CD4-positive, alpha-beta memory T cell (primary cell): Measurements from ENCODE around the gene GMPPA. TPM values are rescaled to one million over a fixed set of nuclear protein-coding genes. Genes with fewer than 3 reads are reported as not detected.
A peak's percentile ranks its signal among the peaks of the same experiment; 100 is the strongest.

ENCODE experiments used
- CTCF ChIA-PET: fragments of 350-600 bp; sonication (Branson Sonifier 250); formaldehyde crosslinking; loops from one replicate; lab custom pipeline; 2021; ENCODE audit warnings: inconsistent platforms; ENCODE audit not compliant: partially characterized antibody; lab: Charles Lee
- POLR2A ChIA-PET: fragments of 350-600 bp; sonication (Branson Sonifier 250); formaldehyde crosslinking; loops from one replicate; lab custom pipeline; 2021; ENCODE audit not compliant: partially characterized antibody; lab: Charles Lee
- DNase-seq, 5 donors: peaks; one replicate each; pipeline versions ENCODE4 v3.0.0 to v3.0.0-alpha.2; 2020 to 2022; ENCODE audit warnings: mixed read lengths in 1 of 5
- H3K27ac ChIP-seq: one replicate; pipeline ENCODE4 v1.7.0; 2013; ENCODE audit warnings: low read depth, low read length
- H3K27me3 ChIP-seq: 2 replicates; pipeline ENCODE4 v1.7.0; 2013; ENCODE audit warnings: mild to moderate bottlenecking, low read length, moderate library complexity; ENCODE audit not compliant: insufficient read depth
- H3K36me3 ChIP-seq: 2 replicates; pipeline ENCODE4 v1.7.0; 2013; ENCODE audit warnings: mild to moderate bottlenecking, low read length, moderate library complexity; ENCODE audit not compliant: insufficient read depth
- H3K4me1 ChIP-seq: 2 replicates; pipeline ENCODE4 v1.7.0; 2013; ENCODE audit warnings: mild to moderate bottlenecking, low read length, moderate library complexity; ENCODE audit not compliant: insufficient read depth
- H3K4me3 ChIP-seq, 2 donors: one replicate each; pipeline ENCODE4 v1.7.0; 2013; ENCODE audit warnings: low read length in 2 of 2, mild to moderate bottlenecking in 1 of 2
- H3K9me3 ChIP-seq, 2 donors: one replicate each; pipeline ENCODE4 v1.7.0; 2013; ENCODE audit warnings: low read length in 2 of 2, control low read depth in 1 of 2; ENCODE audit not compliant: control insufficient read depth in 1 of 2
- H3K27ac Mint-ChIP-seq, 7 donors: one replicate each; pipeline ENCODE4 v1.8.0; 2020 to 2021; ENCODE audit warnings: mixed read lengths in 7 of 7, mild to moderate bottlenecking in 6 of 7, inconsistent platforms in 3 of 7, moderate library complexity in 3 of 7
- H3K27me3 Mint-ChIP-seq, 2 donors: one replicate each; pipeline ENCODE4 v1.8.0; 2020 to 2021; ENCODE audit warnings: mixed read lengths in 2 of 2
- H3K36me3 Mint-ChIP-seq, 2 donors: one replicate each; pipeline ENCODE4 v1.8.0; 2020 to 2021; ENCODE audit warnings: mixed read lengths in 2 of 2, inconsistent platforms in 1 of 2, mild to moderate bottlenecking in 1 of 2
- H3K4me1 Mint-ChIP-seq, 4 donors: one replicate each; pipeline ENCODE4 v1.8.0; 2020 to 2021; ENCODE audit warnings: mixed read lengths in 4 of 4, mild to moderate bottlenecking in 1 of 4
- H3K4me3 Mint-ChIP-seq, 8 donors: one replicate each; pipeline ENCODE4 v1.8.0; 2020 to 2021; ENCODE audit warnings: mixed read lengths in 8 of 8, mild to moderate bottlenecking in 7 of 8, moderate library complexity in 6 of 8, inconsistent platforms in 3 of 8
- H3K9me3 Mint-ChIP-seq, 8 donors: one replicate each; pipeline ENCODE4 v1.8.0; 2020 to 2021; ENCODE audit warnings: mixed read lengths in 8 of 8, mild to moderate bottlenecking in 5 of 8, inconsistent platforms in 3 of 8, moderate library complexity in 1 of 8
- intact Hi-C: fragments of 100-400 bp; cut with micrococcal nuclease; formaldehyde crosslinking; loops from one replicate; pipeline ENCODE4 v1.15.1; 2023
- polyA plus RNA-seq, 2 donors: library from polyadenylated mRNA; unstranded; fragments of 300-500 nt; fragmentation: Illumina TruSeq; gene quantifications; one replicate each; pipeline ENCODE4 v1.2.3, GENCODE V29; 2021
- total RNA-seq, 2 experiments: library from RNA; stranded (reverse); gene quantifications; one replicate each; pipeline ENCODE4 v1.2.3, GENCODE V29; 2021

The GMPPA gene
- total and polyA plus RNA-seq, 4 experiments from 2014 or later, result 30.4 to 48.3 (median 38.1) TPM

DNA sequence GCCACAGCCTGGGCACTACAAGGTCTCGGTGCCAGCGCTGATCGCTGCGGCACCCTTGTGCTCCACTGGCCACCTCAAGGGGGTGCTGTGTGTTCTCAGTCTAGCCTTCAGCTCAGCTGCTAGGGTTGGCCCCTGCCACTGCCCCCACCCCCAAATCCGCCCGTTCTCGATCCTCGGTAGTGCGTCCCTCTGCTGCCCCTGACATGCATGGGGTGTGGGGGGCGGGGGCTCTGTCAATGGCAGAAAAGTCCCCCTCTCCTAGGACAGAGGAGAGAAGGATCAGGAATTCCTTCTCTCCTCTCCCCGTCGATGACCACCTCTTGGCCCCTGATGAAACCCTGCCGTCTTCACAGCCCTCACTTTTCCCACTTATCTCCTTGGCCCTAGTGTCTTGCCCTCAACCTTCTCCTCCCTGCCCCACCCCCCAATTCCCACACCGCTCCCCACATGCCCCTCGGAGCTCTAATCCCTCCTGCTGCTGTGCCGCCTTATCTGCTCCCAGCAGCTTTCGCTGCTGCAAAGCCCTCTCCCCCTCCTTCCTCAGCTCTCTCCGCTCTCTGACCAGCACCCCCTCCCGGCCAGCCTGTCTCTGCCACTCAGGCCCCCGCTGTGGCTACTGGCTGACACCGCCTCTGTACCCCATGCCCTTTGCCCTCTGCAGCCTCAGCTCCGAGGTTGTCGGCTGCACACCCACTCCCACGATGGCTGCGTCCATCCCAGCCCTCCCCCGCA is 11.3 kb downstream of the GMPPA start:
- Mint-ChIP-seq H3K36me3 (peaks cover 22 to 24% of the 10 kb centered on the region in 2 donors), H3K9me3 (no peaks in the 10 kb centered on the region), H3K27ac (peak overlapping the region in 1 of 7 donors; percentile 36), H3K27me3 (peaks cover 36 to 40% of the 10 kb centered on the region in 2 donors), H3K4me3 (peak overlapping the region in 7 of 8 donors; percentile 28 to 75 (median 53)), H3K4me1 (peaks cover 6 to 33% (median 20%) of the 10 kb centered on the region in 4 donors)
- H3K4me1 ChIP-seq, result peaks cover 25% of the 10 kb centered on the region
- H3K27me3 ChIP-seq, result peaks cover 10% of the 10 kb centered on the region
- DNase-seq, result peak; percentile 36 to 66 (median 40)
- no peaks in the 10 kb centered on the region for H3K9me3 ChIP-seq
- ChIA-PET CTCF (interaction anchor here (0.8 to 4.0 kb wide), 15 partner anchors 9 to 107 kb away, joined by 3 to 26 read pairs (median 5); partner anchors contain the start of gene GMPPA), POLR2A (interaction anchor here (0.6 to 1.0 kb wide), 3 partner anchors 7 to 123 kb away, joined by 3 to 4 read pairs (median 3); partner anchors contain the start of genes DNPEP and GMPPA)
- no peak overlapping the region for H3K4me3 ChIP-seq
- H3K36me3 ChIP-seq, result peaks cover under 1% of the 10 kb centered on the region
- no peak overlapping the region for H3K27ac ChIP-seq
- intact Hi-C loops, result loop anchor here (1.0 kb wide), 1 partner anchor 20 kb away; no protein-coding TSS in a partner anchor

DNA sequence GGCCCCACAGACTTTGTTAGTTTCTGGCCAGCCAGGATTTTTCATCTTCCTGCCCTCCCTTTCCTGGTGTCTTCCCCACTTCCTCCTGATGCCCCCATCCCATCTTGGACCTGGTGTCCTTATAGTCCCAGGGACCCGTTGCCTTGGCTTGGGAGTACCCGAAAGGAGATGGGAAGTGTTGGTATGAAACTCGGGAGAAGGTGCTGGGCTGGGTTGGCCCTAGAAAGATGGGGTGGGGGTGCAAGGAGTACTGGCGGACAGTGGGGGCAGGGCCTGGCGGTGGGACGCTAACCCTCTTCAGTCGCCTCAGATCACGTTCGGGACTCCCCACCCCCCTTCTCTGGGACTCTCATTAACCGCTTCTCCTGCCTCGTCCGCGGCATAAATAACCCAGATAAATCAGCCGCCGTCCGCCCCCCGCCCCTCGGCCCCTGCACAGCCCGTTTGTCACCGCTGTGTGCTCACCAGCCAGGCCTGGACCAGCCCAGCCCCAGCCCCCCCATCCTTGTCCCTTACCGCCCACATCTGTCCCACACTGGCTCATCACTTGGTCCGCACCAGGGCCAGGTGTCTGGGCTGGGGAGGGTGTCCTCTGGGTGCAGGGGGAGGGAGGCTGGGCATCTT is 11.9 kb downstream of the GMPPA start:
- Histone ChIP-seq H3K27me3 (peaks cover 10% of the 10 kb centered on the region), H3K36me3 (no peaks in the 10 kb centered on the region), H3K27ac (no peak overlapping the region), H3K9me3 (no peaks in the 10 kb centered on the region), H3K4me3 (no peak overlapping the region), H3K4me1 (peaks cover 25% of the 10 kb centered on the region)
- ChIA-PET CTCF (interaction anchor here (0.8 to 4.0 kb wide), 13 partner anchors 8 to 48 kb away, joined by 3 to 26 read pairs (median 5); partner anchors contain the start of gene GMPPA), POLR2A (interaction anchor here (1.0 kb wide), 1 partner anchor 123 kb away, joined by 3 read pairs; the partner anchor contains the start of gene DNPEP)
- peak overlapping the region in 1 of 7 donors; percentile 61 for H3K27ac Mint-ChIP-seq
- peaks cover 6 to 33% (median 20%) of the 10 kb centered on the region in 4 donors for H3K4me1 Mint-ChIP-seq
- peaks cover 16 to 17% of the 10 kb centered on the region in 2 donors for H3K36me3 Mint-ChIP-seq
- intact Hi-C loops, result loop anchor here (1.0 kb wide), 1 partner anchor 20 kb away; no protein-coding TSS in a partner anchor
- no peaks in the 10 kb centered on the region for H3K9me3 Mint-ChIP-seq
- no peak for DNase-seq
- peak overlapping the region in 7 of 8 donors; percentile 28 to 75 (median 52) for H3K4me3 Mint-ChIP-seq
- H3K27me3 Mint-ChIP-seq, result peaks cover 37 to 45% of the 10 kb centered on the region in 2 donors

DNA sequence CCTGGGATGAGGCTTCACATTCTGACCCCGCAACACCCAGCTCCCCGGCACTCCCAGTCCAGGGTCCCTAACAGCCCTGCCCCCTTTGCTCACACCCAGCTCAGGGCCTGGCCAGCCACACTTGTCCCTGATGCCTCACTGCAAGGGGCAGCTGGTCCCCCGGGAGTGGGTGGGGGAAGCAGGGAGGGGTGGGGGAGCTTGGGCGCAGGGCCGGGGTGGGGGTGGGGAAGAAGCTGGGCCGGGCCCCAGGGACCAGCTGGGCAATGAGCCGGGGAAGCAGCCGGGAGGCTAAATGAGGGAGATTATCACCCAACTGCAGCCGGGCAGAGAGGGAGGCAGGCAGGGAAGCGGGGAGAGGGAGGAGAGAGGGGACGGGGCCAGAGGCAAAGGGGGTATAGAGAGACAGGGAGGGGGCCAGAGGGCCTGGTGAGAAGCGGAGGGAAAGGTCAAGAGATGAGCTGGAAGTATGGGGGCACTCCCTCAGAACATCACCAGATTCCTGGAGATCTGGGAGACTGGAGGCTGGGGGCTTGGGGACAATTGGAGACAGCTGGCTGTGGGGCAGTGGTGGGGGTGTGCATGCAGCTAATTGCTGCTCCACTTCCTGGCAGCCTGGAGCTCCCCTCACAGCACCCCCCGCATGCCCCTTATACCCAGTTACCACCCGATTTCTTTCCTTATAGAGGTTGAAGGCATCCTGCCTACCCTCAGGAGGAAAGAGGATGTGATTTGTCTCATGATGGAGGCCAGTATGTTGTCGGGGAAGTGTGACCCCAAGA is 13.0 kb downstream of the GMPPA start:
- no peaks in the 10 kb centered on the region for H3K36me3 ChIP-seq
- H3K4me3 ChIP-seq, result no peak overlapping the region
- peaks cover 10% of the 10 kb centered on the region for H3K27me3 ChIP-seq
- CTCF ChIA-PET, result interaction anchor here (1.0 to 4.0 kb wide), 5 partner anchors 8 to 49 kb away, joined by 4 to 26 read pairs (median 6); partner anchors contain the start of gene GMPPA
- H3K36me3 Mint-ChIP-seq, result peaks cover 8 to 10% of the 10 kb centered on the region in 2 donors
- POLR2A ChIA-PET, result interaction anchor here (0.5 to 1.2 kb wide), 2 partner anchors 56 to 259 kb away, joined by 3 to 4 read pairs; partner anchors contain the start of gene TUBA4B
- H3K27ac ChIP-seq, result no peak overlapping the region
- H3K27me3 Mint-ChIP-seq, result peaks cover 48 to 56% of the 10 kb centered on the region in 2 donors
- peaks cover 9 to 33% (median 20%) of the 10 kb centered on the region in 4 donors for H3K4me1 Mint-ChIP-seq
- intact Hi-C loops, result no loop called here
- H3K4me3 Mint-ChIP-seq, result no peak overlapping the region
- no peak overlapping the region for H3K27ac Mint-ChIP-seq
- peaks cover 25% of the 10 kb centered on the region for H3K4me1 ChIP-seq
- H3K9me3 Mint-ChIP-seq, result no peaks in the 10 kb centered on the region
- DNase-seq, result no peak
- no peaks in the 10 kb centered on the region for H3K9me3 ChIP-seq

DNA sequence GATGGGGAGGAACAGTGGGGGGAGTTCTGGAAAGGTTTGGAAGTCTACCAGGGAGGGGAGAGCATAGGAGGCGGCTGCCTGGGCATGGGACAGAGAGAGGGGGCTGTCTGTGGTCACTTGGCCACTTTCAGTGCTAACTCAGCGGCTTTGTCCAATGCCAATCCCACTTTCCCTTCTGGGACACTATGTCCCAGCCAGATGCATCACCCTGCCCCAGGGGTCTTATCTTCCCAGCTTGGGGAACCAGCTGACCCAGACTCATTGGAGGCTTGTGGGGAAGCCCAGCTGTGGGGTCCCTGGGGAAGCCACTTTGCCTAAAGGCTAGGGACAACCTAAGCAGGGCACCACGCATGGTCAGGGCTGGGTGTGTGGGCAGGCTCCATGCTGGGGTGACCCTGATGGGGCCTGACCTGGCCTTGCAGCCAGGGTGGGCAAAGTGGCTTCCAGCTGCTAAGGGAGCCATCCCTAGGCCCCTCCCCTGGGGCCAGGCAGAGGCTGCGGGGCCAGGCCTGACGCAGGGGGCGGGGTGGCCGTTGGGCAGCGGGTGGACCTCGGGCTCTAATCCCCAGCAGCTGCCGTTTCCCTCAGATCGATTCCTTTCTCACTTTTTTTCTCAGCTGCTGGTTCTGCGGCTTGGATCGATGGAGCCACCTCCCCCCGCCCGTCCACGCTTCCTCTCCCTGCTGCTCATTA is 14.0 kb downstream of the GMPPA start:
- Mint-ChIP-seq H3K27ac (no peak overlapping the region), H3K4me3 (no peak overlapping the region), H3K27me3 (peaks cover 57 to 62% of the 10 kb centered on the region in 2 donors), H3K9me3 (no peaks in the 10 kb centered on the region), H3K36me3 (peaks cover 2 to 4% of the 10 kb centered on the region in 2 donors), H3K4me1 (peaks cover 9 to 33% (median 20%) of the 10 kb centered on the region in 4 donors)
- H3K4me1 ChIP-seq, result peaks cover 25% of the 10 kb centered on the region
- peaks cover 10% of the 10 kb centered on the region for H3K27me3 ChIP-seq
- no peak overlapping the region for H3K27ac ChIP-seq
- no peak for DNase-seq
- intact Hi-C loops, result no loop called here
- no peaks in the 10 kb centered on the region for H3K9me3 ChIP-seq
- H3K4me3 ChIP-seq, result no peak overlapping the region
- CTCF ChIA-PET, result interaction anchor here (2.0 kb wide), 1 partner anchor 13 kb away, joined by 6 read pairs; the partner anchor contains the start of gene GMPPA
- POLR2A ChIA-PET, result interaction anchor here (0.8 kb wide), 1 partner anchor 17 kb away, joined by 3 read pairs; no protein-coding TSS in a partner anchor
- H3K36me3 ChIP-seq, result no peaks in the 10 kb centered on the region

DNA sequence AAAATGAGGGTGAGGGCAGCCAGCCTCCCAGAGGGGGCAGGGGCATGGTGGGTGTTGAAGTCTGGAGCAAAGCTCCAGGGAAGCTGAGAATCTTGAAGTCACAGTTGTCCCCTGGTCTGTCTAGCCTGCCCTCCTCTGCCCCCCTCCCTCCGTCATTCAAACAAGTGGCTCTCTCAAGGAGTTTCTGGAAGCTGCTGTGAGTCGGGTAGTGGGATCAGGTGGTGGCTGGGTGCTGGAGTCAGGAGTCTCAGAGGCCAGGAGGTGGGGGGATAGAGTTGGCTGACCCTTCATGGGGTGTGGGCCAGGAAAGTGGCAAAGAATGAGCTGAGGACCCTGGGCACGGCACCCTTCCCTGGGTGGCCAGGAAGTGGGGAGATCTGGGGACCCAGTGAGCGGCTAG is 15.1 kb downstream of the GMPPA start:
- CTCF ChIA-PET, result interaction anchor here (0.9 to 1.0 kb wide), 2 partner anchors 14 to 18 kb away, joined by 3 read pairs; a partner anchor contains a TSS

DNA sequence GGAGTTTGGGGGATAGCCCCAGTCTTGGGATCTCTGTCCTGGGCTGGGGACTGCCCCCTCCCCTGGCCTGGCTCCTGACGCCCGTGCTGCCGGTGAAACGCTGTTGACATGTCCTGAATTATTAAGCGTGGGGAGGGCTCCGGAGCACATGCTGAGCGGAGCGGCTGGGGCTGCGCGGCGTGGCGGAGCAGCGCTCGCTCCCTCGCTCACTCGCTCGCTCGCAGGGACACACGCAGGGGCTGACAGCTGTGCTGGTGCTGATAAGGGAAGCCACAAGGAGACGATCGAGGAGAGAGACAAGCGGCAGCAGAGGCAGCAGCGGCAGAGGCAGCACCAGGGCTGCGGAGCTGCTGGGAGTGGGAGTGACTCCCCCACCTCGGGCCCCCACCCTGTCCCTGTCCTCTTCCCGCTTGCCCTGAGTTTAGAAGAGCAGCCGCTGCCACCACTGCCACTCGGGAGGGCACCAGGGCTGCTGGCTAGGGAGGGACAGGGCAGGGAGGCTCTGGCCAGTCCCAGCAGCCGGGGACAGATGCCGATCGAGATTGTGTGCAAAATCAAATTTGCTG is 15.6 kb downstream of the GMPPA start, which contains the start of gene ASIC4:
TSS of gene ASIC4 (plus strand) at position 287 of the 566 bp plus-strand sequence. CDS start at position 530, 243 bp downstream.
- H3K36me3 Mint-ChIP-seq, result peaks cover 0 to 1% of the 10 kb centered on the region in 2 donors
- intact Hi-C loops, result no loop called here
- Histone ChIP-seq H3K36me3 (no peaks in the 10 kb centered on the region), H3K27ac (no peak within 1 kb of the TSS), H3K27me3 (peaks cover 10% of the 10 kb centered on the region), H3K9me3 (no peaks in the 10 kb centered on the region), H3K4me3 (no peak within 1 kb of the TSS), H3K4me1 (peaks cover 24% of the 10 kb centered on the region)
- DNase-seq, result no peak
- ChIA-PET POLR2A (no interaction called here), CTCF (interaction anchor here (0.9 to 1.0 kb wide), 2 partner anchors 14 to 18 kb away, joined by 3 read pairs; a partner anchor contains a TSS)
- H3K9me3 Mint-ChIP-seq, result no peaks in the 10 kb centered on the region
- H3K27me3 Mint-ChIP-seq, result peaks cover 69 to 73% of the 10 kb centered on the region in 2 donors
- peak within 1 kb of the TSS in 6 of 8 donors; percentile 15 to 67 (median 26) for H3K4me3 Mint-ChIP-seq
- peak within 1 kb of the TSS in 1 of 7 donors; percentile 8 for H3K27ac Mint-ChIP-seq
- H3K4me1 Mint-ChIP-seq, result peaks cover 10 to 33% (median 20%) of the 10 kb centered on the region in 4 donors

More for the DNA sequence above, 15.1 kb downstream of the GMPPA start:
- Mint-ChIP-seq H3K4me1 (peaks cover 9 to 33% (median 20%) of the 10 kb centered on the region in 4 donors), H3K9me3 (no peaks in the 10 kb centered on the region), H3K27ac (peak overlapping the region in 1 of 7 donors; percentile 8), H3K36me3 (peaks cover 0 to 1% of the 10 kb centered on the region in 2 donors), H3K4me3 (peak overlapping the region in 5 of 8 donors; percentile 15 to 52 (median 26)), H3K27me3 (peaks cover 66 to 72% of the 10 kb centered on the region in 2 donors)
- peaks cover 10% of the 10 kb centered on the region for H3K27me3 ChIP-seq
- no peak for DNase-seq
- no peak overlapping the region for H3K27ac ChIP-seq
- H3K4me3 ChIP-seq, result no peak overlapping the region
- intact Hi-C loops, result no loop called here
- POLR2A ChIA-PET, result no interaction called here
- peaks cover 25% of the 10 kb centered on the region for H3K4me1 ChIP-seq
- no peaks in the 10 kb centered on the region for H3K36me3 ChIP-seq
- H3K9me3 ChIP-seq, result no peaks in the 10 kb centered on the region
